Trophoblast cell (in vitro differentiated cells and primary cell): ENCODE results near the gene HORMAD1.

ENCODE experiments used
- DNase-seq, 2 donors: peaks; one replicate each; pipeline ENCODE4 v3.0.0-alpha.2; 2016
- H2AFZ ChIP-seq: 2 replicates; pipeline ENCODE4 v1.6.1; 2013; ENCODE audit warnings: low read length, moderate library complexity, mild to moderate bottlenecking; ENCODE audit not compliant: insufficient read depth, poor library complexity
- H2AK5ac ChIP-seq: 2 replicates; pipeline ENCODE4 v1.6.1; 2013; ENCODE audit warnings: mild to moderate bottlenecking, low read length
- H2BK120ac ChIP-seq: 2 replicates; pipeline ENCODE4 v1.6.1; 2013; ENCODE audit warnings: low read length, mild to moderate bottlenecking, moderate library complexity; ENCODE audit not compliant: insufficient read depth, poor library complexity
- H2BK12ac ChIP-seq: 2 replicates; pipeline ENCODE4 v1.6.1; 2013; ENCODE audit warnings: mild to moderate bottlenecking, low read length, moderate library complexity
- H2BK5ac ChIP-seq: 2 replicates; pipeline ENCODE4 v1.6.1; 2013; ENCODE audit warnings: low read length, low read depth, moderate library complexity, mild to moderate bottlenecking; ENCODE audit not compliant: poor library complexity
- H3K14ac ChIP-seq: 2 replicates; pipeline ENCODE4 v1.6.1; 2013; ENCODE audit warnings: mild to moderate bottlenecking, low read length
- H3K18ac ChIP-seq: 2 replicates; pipeline ENCODE4 v1.6.1; 2013; ENCODE audit warnings: mild to moderate bottlenecking, low read length
- H3K23ac ChIP-seq: 2 replicates; pipeline ENCODE4 v1.6.1; 2013; ENCODE audit warnings: low read length
- H3K27ac ChIP-seq: 2 replicates; pipeline ENCODE4 v1.5.1; 2013; ENCODE audit warnings: low read depth, mild to moderate bottlenecking, inconsistent platforms, low read length, moderate library complexity
- H3K27me3 ChIP-seq: 2 replicates; pipeline ENCODE4 v1.6.1; 2013; ENCODE audit warnings: inconsistent platforms, mild to moderate bottlenecking, low read length, moderate library complexity; ENCODE audit not compliant: insufficient read depth
- H3K36me3 ChIP-seq, 2 experiments: 1 replicate in 1 of 2; 2 replicates in 1 of 2; pipeline ENCODE4 v1.6.1; 2013; ENCODE audit warnings: low read length in 2 of 2, mild to moderate bottlenecking in 2 of 2, moderate library complexity in 1 of 2; ENCODE audit not compliant: insufficient read depth in 2 of 2, control insufficient read depth in 1 of 2
- H3K4ac ChIP-seq: 2 replicates; pipeline ENCODE4 v1.6.1; 2013; ENCODE audit warnings: low read depth, mild to moderate bottlenecking, low read length, moderate library complexity
- H3K4me1 ChIP-seq, 2 experiments: 1 replicate in 1 of 2; 2 replicates in 1 of 2; pipeline ENCODE4 v1.6.1; 2013; ENCODE audit warnings: low read length in 2 of 2, mild to moderate bottlenecking in 2 of 2, moderate library complexity in 1 of 2; ENCODE audit not compliant: insufficient read depth in 2 of 2, control insufficient read depth in 1 of 2
- H3K4me2 ChIP-seq: 2 replicates; pipeline ENCODE4 v1.6.1; 2013; ENCODE audit warnings: inconsistent platforms, mild to moderate bottlenecking, low read length, moderate library complexity
- H3K4me3 ChIP-seq: 2 replicates; pipeline ENCODE4 v1.5.1; 2013; ENCODE audit warnings: mild to moderate bottlenecking, low read depth, low read length, inconsistent platforms
- H3K79me1 ChIP-seq: one replicate; pipeline ENCODE4 v1.6.1; 2013; ENCODE audit warnings: low read length
- H3K79me2 ChIP-seq: 2 replicates; pipeline ENCODE4 v1.6.1; 2013; ENCODE audit warnings: low read length, mild to moderate bottlenecking; ENCODE audit not compliant: control insufficient read depth, insufficient read depth, poor library complexity
- H3K9ac ChIP-seq: 2 replicates; pipeline ENCODE4 v1.6.1; 2013; ENCODE audit warnings: mild to moderate bottlenecking, low read length
- H3K9me3 ChIP-seq: 2 replicates; pipeline ENCODE4 v1.6.1; 2013; ENCODE audit warnings: low read depth, mild to moderate bottlenecking, control low read depth, inconsistent platforms, low read length; ENCODE audit not compliant: insufficient read depth
- H4K12ac ChIP-seq: 2 replicates; pipeline ENCODE4 v1.6.1; 2013; ENCODE audit warnings: low read depth, mild to moderate bottlenecking, low read length, moderate library complexity
- H4K8ac ChIP-seq: 2 replicates; pipeline ENCODE4 v1.6.1; 2013; ENCODE audit warnings: low read depth, mild to moderate bottlenecking, low read length, moderate library complexity
- H4K91ac ChIP-seq: one replicate; pipeline ENCODE4 v1.6.1; 2013; ENCODE audit warnings: low read depth, mild to moderate bottlenecking, low read length, moderate library complexity
- WGBS: extraction: QIAGEN DNeasy Blood & Tissue Kit; methylation state at CpG from one replicate; pipeline ENCODE4 v1.1.7; 2013; ENCODE audit warnings: missing lambda C conversion rate; ENCODE audit not compliant: insufficient read length, insufficient coverage; ENCODE audit errors: extremely low coverage; 5-methylcytosine and 5-hydroxymethylcytosine counted together

HORMAD1 gene

DNA sequence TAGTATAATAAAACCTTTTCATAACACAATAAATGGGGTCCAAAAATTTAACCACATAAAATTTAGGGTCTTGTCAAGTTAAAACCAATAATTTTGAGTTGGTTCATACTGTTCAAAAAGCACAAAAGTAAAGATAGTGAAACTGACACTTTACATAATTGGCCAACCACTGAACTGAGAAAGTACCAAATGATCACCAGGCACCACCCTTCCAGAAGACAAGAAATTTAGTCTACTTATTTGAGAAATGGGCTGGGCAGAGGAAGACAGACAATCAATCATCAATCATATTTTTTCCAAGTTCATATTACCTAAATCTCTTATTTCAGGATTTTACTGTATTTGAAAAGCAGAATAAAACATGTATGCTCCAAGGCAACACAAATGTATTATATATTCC, 17.3 kb downstream of the HORMAD1 start:
- no peak overlapping the region for H2BK5ac ChIP-seq
- H2BK12ac ChIP-seq: no peak overlapping the region
- H3K4me2 ChIP-seq: no peak overlapping the region
- no peaks in the 10 kb centered on the region for H3K27me3 ChIP-seq
- no peaks in the 10 kb centered on the region for H3K9me3 ChIP-seq
- H3K36me3 ChIP-seq: no peaks in the 10 kb centered on the region
- no peak overlapping the region for H3K27ac ChIP-seq
- no peak overlapping the region for H3K4me3 ChIP-seq
- H3K14ac ChIP-seq: no peak overlapping the region
- no peak overlapping the region for H2AK5ac ChIP-seq
- H3K23ac ChIP-seq: no peak overlapping the region
- no peak overlapping the region for H3K18ac ChIP-seq
- H4K12ac ChIP-seq: no peak overlapping the region
- H3K4me1 ChIP-seq: no peaks in the 10 kb centered on the region
- no peaks in the 10 kb centered on the region for H3K79me2 ChIP-seq
- H2BK120ac ChIP-seq: no peak overlapping the region
- H3K9ac ChIP-seq: no peak overlapping the region
- no peak overlapping the region for H3K4ac ChIP-seq
- no peak for DNase-seq
- no peak overlapping the region for H4K8ac ChIP-seq
- no peak overlapping the region for H4K91ac ChIP-seq
- no peak overlapping the region for H2AFZ ChIP-seq
- H3K79me1 ChIP-seq: no peaks in the 10 kb centered on the region

DNA sequence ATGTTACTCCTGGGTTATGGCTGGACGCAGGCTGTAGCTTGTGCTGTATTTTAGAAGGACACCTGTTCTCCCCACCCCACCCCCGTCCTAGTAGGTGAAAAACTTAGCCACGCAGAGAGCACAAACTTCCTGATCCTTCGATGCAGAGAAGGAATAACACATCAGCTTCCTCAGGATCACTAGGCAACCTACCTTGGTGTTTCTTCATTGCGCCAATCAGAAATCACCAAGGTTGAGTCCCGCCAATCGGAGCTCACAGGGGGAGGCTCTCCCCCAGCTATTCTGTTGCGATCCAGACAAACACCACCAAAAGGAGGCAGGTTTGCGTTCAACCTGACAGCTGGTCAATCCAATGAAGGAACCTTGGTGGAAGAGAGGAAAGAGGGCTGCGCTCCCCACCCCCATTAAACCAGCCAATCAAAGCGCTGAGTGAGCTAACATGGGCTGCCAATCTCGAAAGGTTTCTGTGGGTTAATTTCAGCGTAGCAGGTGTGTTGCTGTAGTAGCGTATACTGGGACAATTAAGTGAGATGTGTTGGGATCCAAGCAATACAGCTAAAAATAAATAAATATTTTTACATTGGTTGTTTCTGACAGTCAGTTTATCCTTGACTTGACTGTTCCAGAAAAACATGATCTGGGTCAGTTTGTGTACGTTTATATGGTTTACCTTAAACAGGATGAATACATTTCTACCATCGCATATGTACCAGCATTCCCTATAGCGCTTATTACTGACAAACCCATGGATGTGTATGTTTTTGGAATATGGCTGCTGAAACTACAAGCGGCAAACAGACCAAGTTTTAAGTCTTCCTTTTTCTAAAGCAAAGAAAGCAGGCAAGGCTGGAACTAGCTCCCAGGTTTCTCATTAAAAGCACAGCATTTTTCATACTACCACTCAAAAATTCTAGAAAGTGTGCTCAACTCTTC, 23.4 kb downstream of the HORMAD1 start, which contains the start of gene GOLPH3L:
GOLPH3L (minus strand) TSS at position 160 of the 933 bp plus-strand sequence. CDS start 2,316 bp downstream, outside the sequence.
- no CpG with 5 or more reads among the region's 18 CpGs for WGBS
- peak within 1 kb of the TSS; percentile 92 for H3K4me3 ChIP-seq
- no peaks in the 10 kb centered on the region for H3K9me3 ChIP-seq
- H2BK5ac ChIP-seq: no peak within 1 kb of the TSS
- no peak within 1 kb of the TSS for H3K4ac ChIP-seq
- H3K79me2 ChIP-seq: no peaks in the 10 kb centered on the region
- no peak within 1 kb of the TSS for H2BK12ac ChIP-seq
- no peaks in the 10 kb centered on the region for H3K79me1 ChIP-seq
- no peak within 1 kb of the TSS for H2AK5ac ChIP-seq
- no peak within 1 kb of the TSS for H3K23ac ChIP-seq
- DNase-seq: peak; percentile 96 to 98
- H3K4me2 ChIP-seq: peak within 1 kb of the TSS; percentile 86
- no peak within 1 kb of the TSS for H2AFZ ChIP-seq
- H3K27me3 ChIP-seq: no peaks in the 10 kb centered on the region
- no peaks in the 10 kb centered on the region for H3K4me1 ChIP-seq
- no peak within 1 kb of the TSS for H3K27ac ChIP-seq
- no peak within 1 kb of the TSS for H3K14ac ChIP-seq
- no peak within 1 kb of the TSS for H3K18ac ChIP-seq
- no peak within 1 kb of the TSS for H4K91ac ChIP-seq
- peak within 1 kb of the TSS; percentile 55 for H4K8ac ChIP-seq
- peaks cover 5 to 7% of the 10 kb centered on the region in 2 experiments for H3K36me3 ChIP-seq
- no peak within 1 kb of the TSS for H4K12ac ChIP-seq
- H3K9ac ChIP-seq: peak within 1 kb of the TSS; percentile 95
- no peak within 1 kb of the TSS for H2BK120ac ChIP-seq

DNA sequence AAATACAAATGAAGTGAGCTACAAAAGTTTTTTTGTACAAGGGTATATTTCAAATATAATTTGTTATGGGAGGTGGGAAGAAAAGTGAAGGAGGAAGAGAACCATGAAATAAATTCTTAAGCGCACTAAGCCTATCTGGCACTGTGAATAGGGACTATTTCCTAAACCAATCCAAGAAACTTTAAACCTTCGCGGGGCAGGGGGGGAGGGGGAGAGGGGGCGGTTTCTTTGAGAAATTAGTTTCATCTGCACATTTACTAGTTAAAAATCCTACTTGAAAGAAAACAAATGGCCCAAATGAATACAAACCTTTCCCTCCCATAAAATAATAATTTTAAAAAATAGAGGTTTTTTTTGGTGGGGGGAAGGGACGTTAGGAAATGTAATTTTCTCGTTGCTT, 24.1 kb downstream of the HORMAD1 start:
- Histone ChIP-seq H3K79me2 (no peaks in the 10 kb centered on the region), H2AK5ac (no peak overlapping the region), H4K91ac (no peak overlapping the region), H3K14ac (no peak overlapping the region), H3K4me2 (peak overlapping the region; percentile 86), H3K23ac (no peak overlapping the region), H3K4me1 (no peaks in the 10 kb centered on the region), H3K27ac (no peak overlapping the region), H2BK12ac (no peak overlapping the region), H4K8ac (peak overlapping the region; percentile 55), H3K4me3 (peak overlapping the region; percentile 92), H3K79me1 (no peaks in the 10 kb centered on the region), H3K18ac (no peak overlapping the region), H2AFZ (no peak overlapping the region), H3K9ac (peak overlapping the region; percentile 95), H2BK5ac (no peak overlapping the region), H4K12ac (no peak overlapping the region), H3K36me3 (peaks cover 5 to 7% of the 10 kb centered on the region in 2 experiments), H3K9me3 (no peaks in the 10 kb centered on the region), H3K4ac (no peak overlapping the region), H3K27me3 (no peaks in the 10 kb centered on the region), H2BK120ac (no peak overlapping the region)
- WGBS: no CpG with 5 or more reads among the region's 6 CpGs
- DNase-seq: peak in 1 of 2 donors; percentile 13

DNA sequence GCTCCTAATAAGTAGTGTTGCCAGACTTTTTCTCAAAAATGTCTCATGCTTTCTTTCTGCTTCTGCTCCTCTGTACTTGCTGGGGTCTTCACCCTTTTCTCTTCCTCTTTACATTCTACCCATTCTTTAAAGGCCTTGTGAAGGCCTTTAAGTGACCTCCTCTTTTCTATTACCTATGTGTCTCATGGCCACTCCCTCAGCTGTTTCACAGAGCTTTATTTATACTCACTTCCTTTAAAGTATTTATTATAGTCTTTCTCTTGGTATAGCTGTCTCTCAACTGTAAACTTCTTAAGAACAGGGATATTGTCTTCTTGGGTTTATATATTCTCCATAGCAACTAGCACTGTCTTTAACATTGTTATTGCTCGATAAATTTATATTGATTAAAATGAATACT, 24.5 kb downstream of the HORMAD1 start:
- Histone ChIP-seq H3K4ac (no peak overlapping the region), H4K12ac (no peak overlapping the region), H3K9me3 (no peaks in the 10 kb centered on the region), H3K4me3 (no peak overlapping the region), H3K9ac (no peak overlapping the region), H2BK12ac (no peak overlapping the region), H3K18ac (no peak overlapping the region), H3K27me3 (no peaks in the 10 kb centered on the region), H3K79me2 (no peaks in the 10 kb centered on the region), H3K23ac (no peak overlapping the region), H3K4me2 (peak overlapping the region; percentile 39), H4K8ac (no peak overlapping the region), H3K14ac (no peak overlapping the region), H3K27ac (no peak overlapping the region), H3K79me1 (no peaks in the 10 kb centered on the region), H2BK5ac (no peak overlapping the region), H2AK5ac (no peak overlapping the region), H3K36me3 (peaks cover 5 to 7% of the 10 kb centered on the region in 2 experiments), H2AFZ (no peak overlapping the region), H3K4me1 (no peaks in the 10 kb centered on the region), H2BK120ac (no peak overlapping the region), H4K91ac (no peak overlapping the region)
- no peak for DNase-seq
- no CpG with 5 or more reads among the region's 1 CpG for WGBS
